Upper lobe of left lung (tissue), 6 donors: ENCODE data around the gene CFL1. TPM values are rescaled to one million over a fixed set of nuclear protein-coding genes. Genes with fewer than 3 reads are reported as not detected.

ENCODE experiments used
- ATAC-seq, 2 donors: fragments of 200-7000 bp; cut with Tn5 transposase; one replicate each; pipeline ENCODE4 v1.9.1; 2022; ENCODE audit warnings: mild to moderate bottlenecking in 2 of 2, moderate library complexity in 2 of 2; ENCODE audit not compliant: low FRiP score in 2 of 2
- DNase-seq, 2 donors: peaks; one replicate each; pipeline ENCODE4 v3.0.0-alpha.2; 2019 to 2020
- H3K27ac ChIP-seq, 4 donors: fragments of 200-600 bp; sonication (generic); one replicate each; pipeline ENCODE4 v1.5.1; 2016 to 2019
- H3K27me3 ChIP-seq, 4 donors: fragments of 200-600 bp; sonication (generic); one replicate each; pipeline ENCODE4 v1.5.1; 2017 to 2019
- H3K36me3 ChIP-seq, 4 donors: fragments of 200-600 bp; sonication (generic); one replicate each; pipeline ENCODE4 v1.5.1; 2016 to 2019
- H3K4me1 ChIP-seq, 4 donors: fragments of 200-600 bp; sonication (generic); one replicate each; pipeline ENCODE4 v1.5.1; 2018 to 2019
- H3K4me3 ChIP-seq, 4 donors: fragments of 200-600 bp; sonication (generic); one replicate each; pipeline ENCODE4 v1.5.1; 2017 to 2019; ENCODE audit warnings: mild to moderate bottlenecking in 2 of 4, moderate library complexity in 1 of 4
- H3K9me3 ChIP-seq, 4 donors: fragments of 200-600 bp; sonication (generic); one replicate each; pipeline ENCODE4 v1.5.1; 2018 to 2019
- EP300 ChIP-seq, 4 donors: sonication (generic); formaldehyde crosslinking; IDR thresholded peaks; one replicate each; pipeline ENCODE4 v1.5.1; 2017; ENCODE audit warnings: antibody characterized with exemption in 4 of 4, control low read depth in 2 of 4
- POLR2A ChIP-seq, 4 donors: fragments of 450-650 bp; IDR thresholded peaks; one replicate each; pipeline ENCODE4 v1.5.1; 2016 to 2017; ENCODE audit warnings: antibody characterized with exemption in 4 of 4, mild to moderate bottlenecking in 2 of 4
- POLR2AphosphoS5 ChIP-seq, 2 donors: sonication (generic); formaldehyde crosslinking; IDR thresholded peaks; one replicate each; pipeline ENCODE4 v1.5.1; 2017; ENCODE audit warnings: antibody characterized with exemption in 2 of 2
- WGBS, 2 donors: methylation state at CpG; one replicate each; pipeline ENCODE4 v1.1.5; 2017 to 2018; 5-methylcytosine and 5-hydroxymethylcytosine counted together
- total RNA-seq, 6 donors: library from RNA; depleted of rRNA in 4 of 6; stranded (reverse); fragments of >200 nt in 4 of 6; gene quantifications; one replicate each; pipeline versions ENCODE4 v1.1.0 to v1.2.1, GENCODE V29; 2016 to 2021
- TF ChIP-seq, protein P1 (sequence below), 6 experiments: fragments of 450-650 bp in 4 of 6; fragments of 200-600 bp in 2 of 6; sonication (generic) in 2 of 6; IDR thresholded peaks; one replicate each; pipeline ENCODE4 v1.5.1; 2016 to 2019; ENCODE audit warnings: antibody characterized with exemption in 6 of 6
- donor health status: DM: no; HTN: no; CAD: no; lungs with moderate emphysema.
- donor health status: DM: no; HTN: yes; CAD: no; lungs with severe emphysema.

CFL1 gene
- total RNA-seq, 6 donors from 2014 or later = 358 to 813 (median 768) TPM

- 71 to 81% methylated on average over 20 of the region's 20 CpGs for WGBS, 2 donors
- ATAC-seq (no peak), DNase-seq (peak in 1 of 2 donors; percentile 63)
- peaks cover 0 to 4% (median 0%) of the 10 kb centered on the region in 4 donors for H3K27me3 ChIP-seq
- no peak overlapping the region for H3K27ac ChIP-seq
- no peaks in the 10 kb centered on the region for H3K9me3 ChIP-seq
- peaks cover 0 to 15% (median 8%) of the 10 kb centered on the region in 4 donors for H3K4me1 ChIP-seq
- no peaks in the 10 kb centered on the region for H3K36me3 ChIP-seq
- no peak overlapping the region for H3K4me3 ChIP-seq
- no peak for TF ChIP-seq POLR2AphosphoS5 (IDR thresholded peaks at IDR 0.05)
- TF ChIP-seq, protein P1, sequence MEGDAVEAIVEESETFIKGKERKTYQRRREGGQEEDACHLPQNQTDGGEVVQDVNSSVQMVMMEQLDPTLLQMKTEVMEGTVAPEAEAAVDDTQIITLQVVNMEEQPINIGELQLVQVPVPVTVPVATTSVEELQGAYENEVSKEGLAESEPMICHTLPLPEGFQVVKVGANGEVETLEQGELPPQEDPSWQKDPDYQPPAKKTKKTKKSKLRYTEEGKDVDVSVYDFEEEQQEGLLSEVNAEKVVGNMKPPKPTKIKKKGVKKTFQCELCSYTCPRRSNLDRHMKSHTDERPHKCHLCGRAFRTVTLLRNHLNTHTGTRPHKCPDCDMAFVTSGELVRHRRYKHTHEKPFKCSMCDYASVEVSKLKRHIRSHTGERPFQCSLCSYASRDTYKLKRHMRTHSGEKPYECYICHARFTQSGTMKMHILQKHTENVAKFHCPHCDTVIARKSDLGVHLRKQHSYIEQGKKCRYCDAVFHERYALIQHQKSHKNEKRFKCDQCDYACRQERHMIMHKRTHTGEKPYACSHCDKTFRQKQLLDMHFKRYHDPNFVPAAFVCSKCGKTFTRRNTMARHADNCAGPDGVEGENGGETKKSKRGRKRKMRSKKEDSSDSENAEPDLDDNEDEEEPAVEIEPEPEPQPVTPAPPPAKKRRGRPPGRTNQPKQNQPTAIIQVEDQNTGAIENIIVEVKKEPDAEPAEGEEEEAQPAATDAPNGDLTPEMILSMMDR (IDR thresholded peaks at IDR 0.05) = no peak
- TF ChIP-seq EP300 (IDR thresholded peaks at IDR 0.05) = no peak
- TF ChIP-seq POLR2A (IDR thresholded peaks at IDR 0.05) = no peak
These were observed 49.1 kb downstream of the CFL1 start for GRCh38 chr11:65808744-65809341.

DNA sequence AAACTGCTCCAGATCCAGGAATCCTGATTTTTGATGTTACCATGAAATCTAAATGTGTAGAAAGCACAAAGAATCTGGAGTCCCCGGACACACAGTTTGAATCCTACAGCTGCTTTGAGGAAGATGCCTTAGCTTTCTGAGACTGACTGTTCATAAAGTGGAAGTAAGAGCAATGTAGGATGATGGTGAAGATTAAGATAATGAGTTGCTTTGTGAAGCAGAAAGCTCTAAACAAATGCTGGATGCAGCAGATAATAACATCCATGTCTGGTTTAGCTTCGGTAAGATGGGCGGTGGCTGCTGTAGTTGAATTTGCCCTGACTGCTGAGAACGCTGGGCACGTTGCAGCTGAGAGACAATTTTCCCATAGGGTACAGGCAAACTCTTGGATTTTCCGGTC, 51.0 kb downstream of the CFL1 start:
- TF ChIP-seq, protein P1 (IDR thresholded peaks at IDR 0.05) = no peak
- TF ChIP-seq EP300 (IDR thresholded peaks at IDR 0.05) (no peak), POLR2AphosphoS5 (IDR thresholded peaks at IDR 0.05) (no peak)
- DNase-seq = no peak
- no peaks in the 10 kb centered on the region for H3K36me3 ChIP-seq
- 59 to 62% methylated on average over 6 of the region's 6 CpGs for WGBS, 2 donors
- H3K4me1 ChIP-seq = peaks cover 0 to 5% (median 0%) of the 10 kb centered on the region in 4 donors
- no peak overlapping the region for H3K27ac ChIP-seq
- H3K4me3 ChIP-seq = no peak overlapping the region
- H3K27me3 ChIP-seq = peaks cover 0 to 6% (median 0%) of the 10 kb centered on the region in 4 donors
- no peaks in the 10 kb centered on the region for H3K9me3 ChIP-seq
- no peak for ATAC-seq

Other genes with a start within 250 kb of the CFL1 start
- gene MAP3K11, start 244.0 kb downstream of the CFL1 start, total RNA-seq = 100 to 1,000 TPM in 4 of 6 donors, 10 to 100 TPM in 2; 52.1 to 132 (median 107) TPM
- 10 to 100 TPM; 26.7 to 63.9 (median 43.9) TPM for gene PCNX3, start 242.4 kb downstream of the CFL1 start, total RNA-seq
- 100 to 1,000 TPM in 1 of 6 donors, 10 to 100 TPM in 5; 42.7 to 137 (median 74.9) TPM for gene SIPA1, start 220.1 kb downstream of the CFL1 start, total RNA-seq
- gene RELA, start 195.3 kb downstream of the CFL1 start, total RNA-seq = 10 to 100 TPM; 42.9 to 86.8 (median 58.7) TPM
- 100 to 1,000 TPM in 1 of 6 donors, 10 to 100 TPM in 5; 44.0 to 102 (median 88.4) TPM for gene KAT5, start 145.9 kb downstream of the CFL1 start, total RNA-seq
- gene RNASEH2C, start 137.4 kb downstream of the CFL1 start, total RNA-seq = 10 to 100 TPM; 35.0 to 81.7 (median 49.1) TPM
- gene AP5B1, start 77.2 kb downstream of the CFL1 start, total RNA-seq = 10 to 100 TPM; 24.8 to 66.0 (median 46.8) TPM
- 1 to 10 TPM in 2 of 6 donors, under 1 TPM in 4; under 0.01 to 2.2 (median 0.77) TPM for gene OVOL1, start 71.1 kb downstream of the CFL1 start, total RNA-seq
- gene SNX32, start 24.2 kb downstream of the CFL1 start, total RNA-seq = under 1 TPM in 2 of 6 donors, not detected in 4; 0.37 to 0.69 TPM
- gene MUS81, start 2.3 kb upstream of the CFL1 start, total RNA-seq = 100 to 1,000 TPM in 1 of 6 donors, 10 to 100 TPM in 5; 41.5 to 182 (median 53.3) TPM
- 10 to 100 TPM; 28.8 to 79.6 (median 65.3) TPM for gene EFEMP2, start 14.6 kb upstream of the CFL1 start, total RNA-seq
- 10 to 100 TPM in 3 of 6 donors, 1 to 10 TPM in 3; 2.1 to 20.7 (median 11.4) TPM for gene CTSW, start 21.7 kb upstream of the CFL1 start, total RNA-seq
- 10 to 100 TPM; 46.8 to 77.7 (median 57.0) TPM for gene FIBP, start 30.3 kb upstream of the CFL1 start, total RNA-seq
- 10 to 100 TPM; 19.9 to 69.7 (median 37.2) TPM for gene CCDC85B, start 32.5 kb upstream of the CFL1 start, total RNA-seq
- 10 to 100 TPM in 3 of 6 donors, 1 to 10 TPM in 3; 1.8 to 16.9 (median 8.2) TPM for gene FOSL1, start 42.2 kb upstream of the CFL1 start, total RNA-seq
- gene C11orf68, start 60.9 kb upstream of the CFL1 start, total RNA-seq = 10 to 100 TPM; 11.5 to 42.4 (median 24.3) TPM
- 100 to 1,000 TPM in 1 of 6 donors, 10 to 100 TPM in 5; 60.3 to 111 (median 80.0) TPM for gene DRAP1, start 61.2 kb upstream of the CFL1 start, total RNA-seq
- under 1 TPM in 2 of 6 donors, not detected in 4; 0.17 to 0.92 TPM for gene TSGA10IP, start 87.3 kb upstream of the CFL1 start, total RNA-seq
- gene SART1, start 103.6 kb upstream of the CFL1 start, total RNA-seq = 100 to 1,000 TPM in 2 of 6 donors, 10 to 100 TPM in 4; 44.4 to 201 (median 71.4) TPM
- 10 to 100 TPM; 22.8 to 37.4 (median 30.1) TPM for gene EIF1AD, start 144.0 kb upstream of the CFL1 start, total RNA-seq
- 100 to 1,000 TPM in 2 of 6 donors, 10 to 100 TPM in 4; 32.5 to 201 (median 53.8) TPM for gene BANF1, start 144.3 kb upstream of the CFL1 start, total RNA-seq
- gene CST6, start 153.8 kb upstream of the CFL1 start, total RNA-seq = 10 to 100 TPM; 12.6 to 68.1 (median 30.5) TPM
- gene CATSPER1, start 168.3 kb upstream of the CFL1 start, total RNA-seq = 1 to 10 TPM in 4 of 6 donors, under 1 TPM in 1, not detected in 1; 0.79 to 6.1 (median 3.0) TPM
- 1 to 10 TPM in 1 of 6 donors, not detected in 5; 2.4 TPM for gene GAL3ST3, start 191.0 kb upstream of the CFL1 start, total RNA-seq
- 100 to 1,000 TPM; 142 to 193 (median 173) TPM for gene SF3B2, start 194.2 kb upstream of the CFL1 start, total RNA-seq
- 100 to 1,000 TPM in 1 of 6 donors, 10 to 100 TPM in 5; 39.8 to 123 (median 51.1) TPM for gene PACS1, start 212.1 kb upstream of the CFL1 start, total RNA-seq